Occipital lobe (tissue), 2 donors: ENCODE data around the gene LRMDA. TPM values are rescaled to one million over a fixed set of nuclear protein-coding genes. Genes with fewer than 3 reads are reported as not detected.

Experiments used
- DNase-seq: peaks from one replicate; lab custom pipeline; 2025; lab: John Stamatoyannopoulos, UW
- total RNA-seq: library from RNA; depleted of rRNA; stranded (reverse); fragments of >200 nt; gene quantifications from one replicate; pipeline ENCODE4 v1.2.3, GENCODE V29; 2014

LRMDA gene
- total RNA-seq, 1 donor from 2014 or later, result 0.62 TPM

GRCh38 chr10:75401569-75402485 lies 29.6 kb upstream of the LRMDA start, which contains the start of gene ZNF503:
Gene ZNF503, minus strand, starts transcription at chr10:75401764. Its CDS starts 345 bp downstream, at chr10:75401419.
- DNase-seq, result peak; percentile 89

- no peak for DNase-seq
Measured at GRCh38 chr10:75402486-75403143, 28.8 kb upstream of the LRMDA start.

GRCh38 chr10:75403144-75403938 lies 28.1 kb upstream of the LRMDA start:
- no peak for DNase-seq

DNA sequence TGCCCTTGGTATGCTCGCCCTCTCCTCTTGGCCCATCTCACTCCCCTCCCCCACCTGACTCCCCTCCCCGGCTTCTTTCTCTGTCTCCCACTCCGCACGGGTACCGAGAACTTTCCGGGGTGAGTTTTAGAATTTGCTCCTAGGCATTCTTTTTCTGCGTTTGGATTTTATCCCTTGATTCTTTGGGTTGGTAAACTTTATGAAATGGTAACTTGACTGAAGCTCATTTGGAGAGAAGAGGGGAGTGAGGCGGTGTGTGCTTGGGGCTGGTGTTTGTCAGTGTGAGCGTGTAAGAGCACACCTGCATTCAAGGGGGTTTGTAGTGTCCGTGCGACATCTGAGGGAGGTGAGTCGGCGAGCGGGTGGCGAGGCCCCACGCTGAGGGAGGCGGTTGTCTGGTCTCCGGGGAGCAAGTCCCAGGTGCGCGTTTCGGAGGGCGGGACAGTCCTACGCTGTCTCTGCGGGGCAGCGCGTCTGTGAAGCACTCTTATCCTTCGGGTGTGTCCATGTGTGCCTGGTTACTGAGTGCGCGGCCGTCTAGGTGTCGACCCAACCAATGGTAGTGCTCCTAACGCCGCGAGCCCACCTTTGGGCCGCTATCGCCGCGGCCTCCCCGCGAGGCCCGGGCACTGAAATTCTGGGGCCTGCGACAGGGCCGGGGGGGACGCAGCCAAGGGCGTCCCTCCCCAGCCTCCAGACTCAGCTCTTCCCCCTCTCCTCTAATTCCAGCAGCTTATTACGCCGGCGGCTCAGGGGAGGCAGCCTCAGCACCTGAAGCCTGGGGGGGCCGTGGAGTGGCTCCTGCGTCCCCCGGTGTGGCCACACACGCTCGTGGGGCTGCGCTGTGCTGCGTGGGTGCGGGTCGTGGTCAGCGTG lies 27.2 kb upstream of the LRMDA start:
- DNase-seq, result no peak

GRCh38 chr10:75404815-75405597 lies 26.4 kb upstream of the LRMDA start:
- DNase-seq, result no peak

DNA sequence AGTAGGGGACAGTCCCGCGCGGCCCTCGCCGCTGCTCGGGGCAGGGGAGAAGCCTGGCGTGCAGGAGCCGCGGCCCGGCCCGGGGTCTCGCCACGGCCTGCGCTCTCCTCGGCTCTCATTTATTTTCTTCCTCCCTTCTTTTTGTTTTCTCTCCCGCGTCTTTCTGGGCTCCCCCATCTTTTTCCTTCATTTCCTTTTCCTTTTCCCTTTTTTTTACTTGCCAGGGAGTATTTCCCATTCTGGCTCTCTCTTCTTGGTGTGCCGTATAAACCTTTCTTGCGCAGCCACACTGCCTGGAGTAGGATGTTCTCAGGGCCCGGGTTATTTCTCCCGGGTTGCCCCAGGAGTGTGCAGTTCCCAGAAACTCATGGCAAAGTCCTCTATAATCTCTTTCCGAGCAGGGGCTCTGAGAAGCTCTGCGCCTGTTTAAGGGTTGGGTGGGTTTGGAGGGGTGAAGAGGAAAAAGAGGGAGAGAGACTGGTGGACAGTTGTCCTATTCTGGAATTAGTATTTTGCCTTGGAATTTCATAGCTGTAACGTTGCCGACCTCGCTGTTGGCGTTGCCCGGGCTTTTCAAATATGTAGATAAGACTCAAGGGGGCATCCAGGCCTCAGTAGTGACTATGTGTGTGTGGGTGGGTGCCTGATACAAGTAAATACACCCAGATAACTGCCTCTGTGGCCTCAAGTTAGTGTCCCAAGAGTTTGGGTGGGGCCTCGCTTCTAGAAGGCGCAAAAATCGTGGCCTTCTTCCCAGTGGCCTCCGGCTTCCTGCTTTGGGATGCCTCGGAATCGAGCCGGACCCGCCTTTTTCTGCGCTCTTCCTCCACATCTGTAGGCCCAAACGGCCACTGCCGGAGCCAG lies 25.6 kb upstream of the LRMDA start:
- DNase-seq, result no peak

- DNase-seq, result no peak
Measured at GRCh38 chr10:75406462-75407223, 24.8 kb upstream of the LRMDA start.

GRCh38 chr10:75407224-75407712 lies 24.2 kb upstream of the LRMDA start:
- DNase-seq, result no peak

DNA sequence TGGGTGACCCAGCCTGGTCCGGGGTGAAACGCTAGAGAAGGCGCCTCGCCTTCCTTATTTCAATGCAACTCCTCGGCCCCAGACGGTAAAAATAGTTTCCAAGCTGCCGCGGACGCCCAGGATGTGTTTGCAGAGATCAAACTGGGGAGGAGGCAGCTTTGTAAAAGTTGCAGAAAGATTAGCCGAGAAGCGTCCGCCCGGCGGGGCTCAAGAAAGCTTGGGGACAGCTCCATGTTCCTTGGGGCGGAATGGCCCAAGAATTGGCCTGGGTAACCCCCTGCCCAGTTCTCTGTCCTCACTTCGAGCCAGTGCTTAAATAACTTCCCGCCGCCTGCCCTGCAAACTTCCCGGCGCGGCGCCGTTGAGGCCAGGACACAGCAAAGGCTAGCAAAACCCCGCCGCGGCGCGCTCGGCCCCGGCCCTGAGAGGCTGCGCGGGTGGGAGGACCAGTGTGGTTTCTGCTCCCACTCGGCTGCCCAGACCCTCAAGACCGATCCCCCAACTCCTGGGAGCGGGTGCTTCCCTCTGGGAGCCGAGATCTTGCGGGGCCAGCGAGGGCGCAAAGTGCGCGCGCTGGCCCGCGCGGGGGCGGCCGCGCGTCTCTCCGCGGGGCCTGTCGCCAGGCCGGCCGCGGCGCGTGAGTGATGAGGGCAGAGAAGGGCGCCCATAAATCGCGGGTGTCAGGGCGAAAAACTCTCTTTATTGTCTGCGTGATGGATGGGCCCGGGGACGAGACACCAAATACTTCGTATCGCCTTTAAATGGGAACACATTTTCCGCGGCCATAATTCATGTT lies 23.5 kb upstream of the LRMDA start:
- no peak for DNase-seq

GRCh38 chr10:75408509-75408875 lies 22.9 kb upstream of the LRMDA start:
- no peak for DNase-seq

- DNase-seq, result no peak
Measured at GRCh38 chr10:75408911-75409885, 22.2 kb upstream of the LRMDA start.

GRCh38 chr10:75410132-75411005 lies 21.1 kb upstream of the LRMDA start:
- no peak for DNase-seq

GRCh38 chr10:75414527-75414926 lies 16.9 kb upstream of the LRMDA start:
- no peak for DNase-seq

- DNase-seq, result no peak
Measured at GRCh38 chr10:75417522-75417927, 13.9 kb upstream of the LRMDA start.

DNA sequence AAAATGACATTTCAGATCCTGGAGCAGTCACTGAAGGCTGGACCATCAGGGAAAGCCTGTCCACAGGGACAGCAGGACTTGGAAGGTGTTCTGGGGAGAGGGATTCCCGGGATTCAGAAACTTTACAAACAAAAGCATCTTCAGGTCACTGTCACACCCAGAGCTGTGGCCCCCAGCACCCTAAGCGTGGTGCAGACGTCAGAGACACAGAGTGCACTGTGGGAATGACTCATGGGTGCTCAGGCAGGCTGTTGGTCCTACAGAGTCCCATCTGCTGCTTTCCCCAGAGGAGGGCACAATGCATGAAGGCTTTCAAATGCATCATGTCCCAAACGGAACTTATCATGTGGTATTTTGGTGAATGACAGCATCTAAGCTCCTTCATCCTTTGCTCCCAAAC lies 13.1 kb upstream of the LRMDA start:
- no peak for DNase-seq
